ENCODE measurements around the gene HYAL3.
A peak's percentile ranks its signal among the peaks of the same experiment; 100 is the strongest.

HYAL3 gene

GRCh38 chr3:50249457-50249856 lies 49.7 kb downstream of the HYAL3 start:
- H3K4me1 ChIP-seq (ENCODE audit: control insufficient read depth, low read depth, low read length): peaks cover 12% of the 10 kb centered on the region
- no CpG with 5 or more reads among the region's 5 CpGs for WGBS (ENCODE audit: extremely low coverage, insufficient coverage, low lambda C conversion rate)

DNA sequence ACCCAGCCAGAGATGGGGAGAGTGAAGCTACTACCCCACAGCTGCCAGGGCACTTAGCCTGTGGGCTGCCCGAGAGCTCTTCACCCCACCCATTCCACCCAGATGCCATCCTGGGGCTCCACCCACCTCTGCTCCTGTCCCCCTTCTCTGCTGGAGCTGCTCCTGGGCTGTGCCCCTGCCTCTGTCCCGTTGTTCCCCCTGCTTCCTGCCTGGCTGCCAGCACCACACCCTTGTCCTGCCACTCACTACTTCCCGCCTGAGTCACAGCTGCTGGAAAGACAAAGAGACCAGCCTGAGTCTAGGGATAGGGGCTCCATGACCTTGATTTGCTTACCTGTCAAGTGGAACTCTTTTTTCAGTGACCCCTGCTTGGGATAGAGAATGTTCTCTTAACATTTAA lies 50.8 kb downstream of the HYAL3 start:
- Histone ChIP-seq H3K79me2 (ENCODE audit: control insufficient read depth, insufficient read depth, low read length) (peaks cover 54% of the 10 kb centered on the region), H3K79me1 (ENCODE audit: low read length) (peaks cover 43% of the 10 kb centered on the region), H3K4me1 (ENCODE audit: control insufficient read depth, low read depth, low read length) (peaks cover 12% of the 10 kb centered on the region), H3K36me3 (ENCODE audit: control insufficient read depth, insufficient read depth, low read length) (peaks cover 6% of the 10 kb centered on the region), H2BK5ac (ENCODE audit: low read length) (no peak overlapping the region), H3K27me3 (ENCODE audit: insufficient read depth, low read length, poor library complexity) (no peaks in the 10 kb centered on the region), H3K9ac (ENCODE audit: low read length) (peak overlapping the region; percentile 20), H3K4ac (ENCODE audit: low read depth, low read length) (no peak overlapping the region), H4K8ac (ENCODE audit: low read depth, low read length) (no peak overlapping the region), H3K18ac (ENCODE audit: low read length) (no peak overlapping the region), H4K5ac (ENCODE audit: low read length) (no peak overlapping the region), H2AK5ac (ENCODE audit: low read length) (no peak overlapping the region), H2BK120ac (ENCODE audit: low read depth, low read length) (no peak overlapping the region), H3K23ac (ENCODE audit: low read length) (no peak overlapping the region), H3K4me3 (ENCODE audit: low read length) (no peak overlapping the region), H3K27ac (ENCODE audit: low read depth, low read length) (no peak overlapping the region), H3K56ac (ENCODE audit: low read length) (peak overlapping the region; percentile 30), H2BK15ac (replicated peaks; ENCODE audit: low read depth) (no peak overlapping the region), H3K4me2 (ENCODE audit: low read length) (no peak overlapping the region)
- DNase-seq: no peak
- no CpG with 5 or more reads among the region's 3 CpGs for WGBS (ENCODE audit: extremely low coverage, insufficient coverage, low lambda C conversion rate)

More at GRCh38 chr3:50249457-50249856, 49.7 kb downstream of the HYAL3 start:
- Histone ChIP-seq H3K9ac (ENCODE audit: low read length) (no peak overlapping the region), H3K27ac (ENCODE audit: low read depth, low read length) (no peak overlapping the region), H3K23ac (ENCODE audit: low read length) (no peak overlapping the region), H3K18ac (ENCODE audit: low read length) (no peak overlapping the region), H3K4me3 (ENCODE audit: low read length) (no peak overlapping the region), H3K56ac (ENCODE audit: low read length) (peak overlapping the region; percentile 7), H2BK5ac (ENCODE audit: low read length) (no peak overlapping the region), H3K4ac (ENCODE audit: low read depth, low read length) (no peak overlapping the region), H3K4me2 (ENCODE audit: low read length) (no peak overlapping the region), H4K8ac (ENCODE audit: low read depth, low read length) (no peak overlapping the region), H3K27me3 (ENCODE audit: insufficient read depth, low read length, poor library complexity) (no peaks in the 10 kb centered on the region), H3K79me1 (ENCODE audit: low read length) (peaks cover 41% of the 10 kb centered on the region), H2AK5ac (ENCODE audit: low read length) (no peak overlapping the region), H3K79me2 (ENCODE audit: control insufficient read depth, insufficient read depth, low read length) (peaks cover 46% of the 10 kb centered on the region), H2BK15ac (replicated peaks; ENCODE audit: low read depth) (no peak overlapping the region), H3K36me3 (ENCODE audit: control insufficient read depth, insufficient read depth, low read length) (peaks cover 6% of the 10 kb centered on the region), H2BK120ac (ENCODE audit: low read depth, low read length) (no peak overlapping the region), H4K5ac (ENCODE audit: low read length) (no peak overlapping the region)
- no peak for DNase-seq

- no peak overlapping the region for H2BK15ac ChIP-seq (replicated peaks; ENCODE audit: low read depth)
- peak overlapping the region; percentile 98 for H2BK5ac ChIP-seq (ENCODE audit: low read length)
- no peak overlapping the region for H2BK120ac ChIP-seq (ENCODE audit: low read depth, low read length)
- no peak overlapping the region for H4K8ac ChIP-seq (ENCODE audit: low read depth, low read length)
- peak overlapping the region; percentile 35 for H3K4me2 ChIP-seq (ENCODE audit: low read length)
- no peak overlapping the region for H3K4me3 ChIP-seq (ENCODE audit: low read length)
- WGBS (ENCODE audit: extremely low coverage, insufficient coverage, low lambda C conversion rate): no CpG with 5 or more reads among the region's 10 CpGs
- no peaks in the 10 kb centered on the region for H3K27me3 ChIP-seq (ENCODE audit: insufficient read depth, low read length, poor library complexity)
- peaks cover 47% of the 10 kb centered on the region for H3K79me1 ChIP-seq (ENCODE audit: low read length)
- peak overlapping the region; percentile 6 for H3K18ac ChIP-seq (ENCODE audit: low read length)
- H4K5ac ChIP-seq (ENCODE audit: low read length): no peak overlapping the region
- peaks cover 70% of the 10 kb centered on the region for H3K79me2 ChIP-seq (ENCODE audit: control insufficient read depth, insufficient read depth, low read length)
- H3K4ac ChIP-seq (ENCODE audit: low read depth, low read length): peak overlapping the region; percentile 56
- H3K56ac ChIP-seq (ENCODE audit: low read length): peak overlapping the region; percentile 95
- peak overlapping the region; percentile 88 for H3K27ac ChIP-seq (ENCODE audit: low read depth, low read length)
- H3K4me1 ChIP-seq (ENCODE audit: control insufficient read depth, low read depth, low read length): peaks cover 29% of the 10 kb centered on the region
- peak; percentile 95 for DNase-seq
- peak overlapping the region; percentile 85 for H3K9ac ChIP-seq (ENCODE audit: low read length)
- H3K23ac ChIP-seq (ENCODE audit: low read length): peak overlapping the region; percentile 98
- H3K36me3 ChIP-seq (ENCODE audit: control insufficient read depth, insufficient read depth, low read length): peaks cover 2% of the 10 kb centered on the region
- peak overlapping the region; percentile 99 for H2AK5ac ChIP-seq (ENCODE audit: low read length)
Measured at GRCh38 chr3:50246517-50246954, 52.7 kb downstream of the HYAL3 start.

GRCh38 chr3:50245831-50246516 lies 53.2 kb downstream of the HYAL3 start:
- Histone ChIP-seq H3K4me1 (ENCODE audit: control insufficient read depth, low read depth, low read length) (peaks cover 33% of the 10 kb centered on the region), H3K4me2 (ENCODE audit: low read length) (peak overlapping the region; percentile 35), H3K36me3 (ENCODE audit: control insufficient read depth, insufficient read depth, low read length) (peaks cover 2% of the 10 kb centered on the region), H2AK5ac (ENCODE audit: low read length) (peak overlapping the region; percentile 99), H3K79me2 (ENCODE audit: control insufficient read depth, insufficient read depth, low read length) (peaks cover 69% of the 10 kb centered on the region), H3K9ac (ENCODE audit: low read length) (peak overlapping the region; percentile 85), H4K5ac (ENCODE audit: low read length) (no peak overlapping the region), H3K27me3 (ENCODE audit: insufficient read depth, low read length, poor library complexity) (no peaks in the 10 kb centered on the region), H3K18ac (ENCODE audit: low read length) (peak overlapping the region; percentile 43), H2BK5ac (ENCODE audit: low read length) (peak overlapping the region; percentile 98), H2BK15ac (replicated peaks; ENCODE audit: low read depth) (no peak overlapping the region), H2BK120ac (ENCODE audit: low read depth, low read length) (peak overlapping the region; percentile 18), H4K8ac (ENCODE audit: low read depth, low read length) (no peak overlapping the region), H3K27ac (ENCODE audit: low read depth, low read length) (peak overlapping the region; percentile 88), H3K4me3 (ENCODE audit: low read length) (no peak overlapping the region), H3K4ac (ENCODE audit: low read depth, low read length) (peak overlapping the region; percentile 75), H3K56ac (ENCODE audit: low read length) (peak overlapping the region; percentile 95), H3K79me1 (ENCODE audit: low read length) (peaks cover 43% of the 10 kb centered on the region), H3K23ac (ENCODE audit: low read length) (peak overlapping the region; percentile 92)
- DNase-seq: peak; percentile 97
- WGBS (ENCODE audit: extremely low coverage, insufficient coverage, low lambda C conversion rate): no CpG with 5 or more reads among the region's 25 CpGs

GRCh38 chr3:50245251-50245745 lies 53.9 kb downstream of the HYAL3 start:
- H4K8ac ChIP-seq (ENCODE audit: low read depth, low read length): no peak overlapping the region
- no CpG with 5 or more reads among the region's 16 CpGs for WGBS (ENCODE audit: extremely low coverage, insufficient coverage, low lambda C conversion rate)
- H4K5ac ChIP-seq (ENCODE audit: low read length): no peak overlapping the region
- peaks cover 43% of the 10 kb centered on the region for H3K79me1 ChIP-seq (ENCODE audit: low read length)
- H3K27me3 ChIP-seq (ENCODE audit: insufficient read depth, low read length, poor library complexity): no peaks in the 10 kb centered on the region
- H2AK5ac ChIP-seq (ENCODE audit: low read length): peak overlapping the region; percentile 24
- H3K4me3 ChIP-seq (ENCODE audit: low read length): no peak overlapping the region
- peaks cover under 1% of the 10 kb centered on the region for H3K36me3 ChIP-seq (ENCODE audit: control insufficient read depth, insufficient read depth, low read length)
- H3K79me2 ChIP-seq (ENCODE audit: control insufficient read depth, insufficient read depth, low read length): peaks cover 69% of the 10 kb centered on the region
- peak overlapping the region; percentile 85 for H3K56ac ChIP-seq (ENCODE audit: low read length)
- peaks cover 36% of the 10 kb centered on the region for H3K4me1 ChIP-seq (ENCODE audit: control insufficient read depth, low read depth, low read length)
- peak overlapping the region; percentile 88 for H3K27ac ChIP-seq (ENCODE audit: low read depth, low read length)
- H3K18ac ChIP-seq (ENCODE audit: low read length): peak overlapping the region; percentile 43
- peak overlapping the region; percentile 75 for H3K4ac ChIP-seq (ENCODE audit: low read depth, low read length)
- no peak for DNase-seq
- H3K23ac ChIP-seq (ENCODE audit: low read length): no peak overlapping the region
- H2BK15ac ChIP-seq (replicated peaks; ENCODE audit: low read depth): no peak overlapping the region
- H3K9ac ChIP-seq (ENCODE audit: low read length): peak overlapping the region; percentile 25
- no peak overlapping the region for H3K4me2 ChIP-seq (ENCODE audit: low read length)
- peak overlapping the region; percentile 82 for H2BK5ac ChIP-seq (ENCODE audit: low read length)
- H2BK120ac ChIP-seq (ENCODE audit: low read depth, low read length): no peak overlapping the region

All from mesendoderm (in vitro differentiated cells).